HCT116 (cell line): ENCODE measurements around the gene GMPPB.
"Not testable (repeated sequence)": the region's sequence is repeated elsewhere in the genome, so short reads cannot be mapped to it uniquely, and the experiment has no call there.

ENCODE experiments used
- CTCF ChIP-seq, 3 experiments: fragments of 200-600 bp in 1 of 3; sonication (generic) in 1 of 3; IDR thresholded peaks in 2 of 3; conservative IDR thresholded peaks in 1 of 3; 2 replicates each; pipeline ENCODE4 v1.5.1; 2012 to 2017; ENCODE audit warnings: low read depth in 2 of 3, low read length in 2 of 3, antibody characterized with exemption in 1 of 3, borderline replicate concordance in 1 of 3, control low read depth in 1 of 3, mild to moderate bottlenecking in 1 of 3, mixed read lengths in 1 of 3, mixed run types in 1 of 3, moderate library complexity in 1 of 3; ENCODE audit not compliant: insufficient read depth in 1 of 3
- POLR2A ChIP-seq: IDR thresholded peaks from 2 replicates; pipeline ENCODE4 v1.7.0; 2011; ENCODE audit warnings: borderline replicate concordance; ENCODE audit not compliant: insufficient read depth, insufficient read length; ENCODE audit errors: extremely low read depth

- TF ChIP-seq CTCF (IDR thresholded peaks at IDR 0.05 in 2 of 3, conservative IDR thresholded peaks at IDR 0.05 in 1 of 3; ENCODE audit: borderline replicate concordance in 1 of 3, insufficient read depth in 1 of 3, low read depth in 2 of 3, low read length in 2 of 3); POLR2A: not testable (repeated sequence)
Observed at GRCh38 chr3:49685103-49685502, 38.6 kb downstream of the GMPPB start.
